Urinary bladder (tissue), 4 donors: ENCODE data around the gene SLC25A27. TPM values are rescaled to one million over a fixed set of nuclear protein-coding genes. Genes with fewer than 3 reads are reported as not detected.

Experiments
- DNase-seq: peaks from one replicate; pipeline ENCODE4 v3.0.0-alpha.2; 2015; ENCODE audit errors: extremely low spot score
- H3K27ac ChIP-seq: one replicate; pipeline ENCODE4 v1.5.1; 2013; ENCODE audit warnings: low read depth, mild to moderate bottlenecking, moderate library complexity
- H3K36me3 ChIP-seq: one replicate; pipeline ENCODE4 v1.6.1; 2013; ENCODE audit warnings: mild to moderate bottlenecking, moderate library complexity; ENCODE audit not compliant: insufficient read depth
- H3K4me1 ChIP-seq: one replicate; pipeline ENCODE4 v1.6.1; 2013; ENCODE audit warnings: mild to moderate bottlenecking, moderate library complexity; ENCODE audit not compliant: insufficient read depth
- H3K4me3 ChIP-seq: one replicate; pipeline ENCODE4 v1.5.1; 2013; ENCODE audit warnings: low read depth, low read length
- WGBS: extraction: QIAGEN DNeasy Blood & Tissue Kit; methylation state at CpG from one replicate; pipeline ENCODE4 v1.1.7; 2013; 5-methylcytosine and 5-hydroxymethylcytosine counted together
- polyA plus RNA-seq: library from polyadenylated mRNA; stranded (reverse); fragments of 200-250 nt; gene quantifications from one replicate; pipeline ENCODE4 v1.2.3, GENCODE V29; 2013
- total RNA-seq: library from RNA; depleted of rRNA; stranded (reverse); fragments of >200 nt; gene quantifications from one replicate; pipeline ENCODE4 v1.2.3, GENCODE V29; 2014
- donor health status: healthy with polysubstance abuse.
- donor health status: healthy.

The SLC25A27 gene
- total and polyA plus RNA-seq, 2 donors: 15.0 to 41.5 TPM

- H3K27ac ChIP-seq: no peak overlapping the region
- no peak overlapping the region for H3K4me3 ChIP-seq
- WGBS: 93% methylated on average over 2 of the region's 2 CpGs
- no peak for DNase-seq
- no peaks in the 10 kb centered on the region for H3K4me1 ChIP-seq
- H3K36me3 ChIP-seq: no peaks in the 10 kb centered on the region
Measured at GRCh38 chr6:46667377-46667776, 14.6 kb downstream of the SLC25A27 start.

GRCh38 chr6:46674410-46674809 is 21.6 kb downstream of the SLC25A27 start:
- H3K4me3 ChIP-seq: no peak overlapping the region
- DNase-seq: no peak
- 91% methylated on average over 1 of the region's 1 CpG for WGBS
- H3K36me3 ChIP-seq: no peaks in the 10 kb centered on the region
- no peak overlapping the region for H3K27ac ChIP-seq
- no peaks in the 10 kb centered on the region for H3K4me1 ChIP-seq

DNA sequence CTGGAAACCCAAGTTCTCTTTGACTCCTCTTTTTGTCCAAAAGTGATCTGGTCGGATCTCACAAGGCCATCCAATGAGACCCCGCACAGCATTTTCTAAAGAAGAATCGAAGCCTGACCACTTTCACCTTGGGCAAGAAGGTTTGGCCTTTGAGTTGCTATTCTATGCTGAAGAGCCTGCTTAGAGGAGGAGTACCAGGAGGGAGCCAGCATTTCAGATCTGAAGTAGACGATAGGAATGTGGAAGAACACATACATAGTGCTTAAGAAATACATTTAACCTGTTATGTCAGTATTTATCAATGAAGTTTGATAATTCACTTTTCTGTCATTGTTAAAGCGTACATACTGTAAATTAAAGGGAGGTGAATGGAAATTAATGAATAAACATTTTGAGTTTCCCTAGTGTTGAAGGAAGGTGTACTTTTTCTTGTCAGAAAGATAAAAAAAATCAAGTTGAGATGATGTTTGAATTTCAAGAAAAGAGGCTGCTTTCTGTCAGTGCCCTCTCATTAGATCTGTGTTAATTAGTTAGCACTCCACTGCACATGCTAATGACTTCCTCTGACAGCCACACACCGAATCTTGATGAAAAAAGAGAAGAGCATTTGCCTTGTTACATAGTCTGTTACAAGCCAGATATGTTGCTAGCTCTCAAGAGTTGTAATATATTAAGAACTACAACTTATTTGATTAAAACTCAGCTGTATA is 24.0 kb downstream of the SLC25A27 start:
- 89% methylated on average over 6 of the region's 6 CpGs for WGBS
- DNase-seq: no peak
- Histone ChIP-seq H3K4me3 (no peak overlapping the region), H3K36me3 (no peaks in the 10 kb centered on the region), H3K4me1 (no peaks in the 10 kb centered on the region), H3K27ac (no peak overlapping the region)

DNA sequence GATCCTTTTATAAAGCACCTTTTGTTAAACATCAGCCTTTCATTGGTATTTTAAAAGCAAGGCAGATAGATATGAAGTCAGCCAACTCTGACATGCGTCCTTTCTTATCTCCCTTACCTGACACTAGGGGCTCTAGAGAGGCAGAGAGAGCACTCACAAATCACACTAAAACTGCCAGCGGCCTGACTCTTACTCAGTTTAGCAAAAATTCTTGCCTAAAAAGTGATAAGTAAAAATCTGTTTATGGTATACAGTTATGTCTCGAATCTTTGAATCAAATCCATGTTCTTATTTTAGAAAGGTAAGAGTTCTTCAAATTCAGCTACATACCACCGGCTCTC is 24.5 kb downstream of the SLC25A27 start:
- H3K4me1 ChIP-seq: no peaks in the 10 kb centered on the region
- H3K4me3 ChIP-seq: no peak overlapping the region
- no peaks in the 10 kb centered on the region for H3K36me3 ChIP-seq
- 72% methylated on average over 4 of the region's 4 CpGs for WGBS
- DNase-seq: no peak
- H3K27ac ChIP-seq: no peak overlapping the region

DNA sequence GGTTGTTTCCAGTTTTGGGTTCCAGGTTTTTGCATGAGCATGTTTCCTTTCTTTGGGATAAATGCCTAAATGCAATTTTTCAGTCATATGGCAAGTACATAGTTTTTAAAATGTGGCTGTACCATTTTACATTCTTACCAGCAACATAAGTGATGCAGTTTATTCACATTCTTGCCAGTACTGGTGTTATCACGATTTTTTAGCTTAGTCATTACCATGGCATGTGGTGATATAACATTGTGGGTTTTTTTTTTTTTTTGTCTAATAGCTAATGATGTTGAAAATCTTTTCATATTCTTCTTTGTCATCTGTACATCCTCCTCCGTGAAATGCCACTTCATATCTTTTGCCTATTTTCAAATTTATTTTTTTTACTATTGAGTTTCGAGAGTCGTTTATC is 32.0 kb downstream of the SLC25A27 start:
- Histone ChIP-seq H3K4me1 (no peaks in the 10 kb centered on the region), H3K36me3 (no peaks in the 10 kb centered on the region), H3K4me3 (no peak overlapping the region), H3K27ac (no peak overlapping the region)
- 77% methylated on average over 4 of the region's 4 CpGs for WGBS
- DNase-seq: no peak

DNA sequence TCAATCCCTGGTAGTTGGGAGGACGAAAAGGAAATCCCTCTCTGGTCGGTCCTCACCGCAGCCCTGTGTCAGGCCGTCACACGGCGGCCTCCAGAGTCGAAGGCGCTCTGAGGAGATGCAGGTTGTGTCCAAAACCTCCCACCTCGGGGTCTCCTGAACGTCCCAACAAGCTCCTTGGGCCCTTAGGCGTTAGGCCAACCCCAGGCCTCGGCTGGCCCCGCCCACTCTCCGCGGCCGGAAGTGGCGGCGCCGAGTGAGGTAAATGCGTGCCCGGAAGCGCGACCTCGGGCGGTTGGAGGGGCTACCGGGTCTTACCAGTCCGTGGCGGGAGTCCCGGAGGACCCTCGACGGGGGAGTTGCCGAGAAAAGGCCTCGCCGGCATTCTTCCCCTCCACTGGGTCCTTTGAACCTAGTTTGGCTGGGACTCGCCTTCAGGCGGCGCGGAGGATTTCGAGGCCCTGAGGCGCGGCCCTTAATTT is 34.9 kb downstream of the SLC25A27 start, which contains the start of gene TDRD6:
TSS of gene TDRD6 (plus strand) at position 267 of the 479 bp plus-strand sequence. CDS start 244 bp downstream, outside the sequence.
- Histone ChIP-seq H3K27ac (no peak within 1 kb of the TSS), H3K4me3 (no peak within 1 kb of the TSS), H3K36me3 (no peaks in the 10 kb centered on the region), H3K4me1 (no peaks in the 10 kb centered on the region)
- WGBS: 92% methylated on average over 41 of the region's 41 CpGs
- DNase-seq: no peak

GRCh38 chr6:46688117-46688965 is 35.6 kb downstream of the SLC25A27 start:
- no peak overlapping the region for H3K27ac ChIP-seq
- H3K36me3 ChIP-seq: no peaks in the 10 kb centered on the region
- H3K4me3 ChIP-seq: no peak overlapping the region
- no peaks in the 10 kb centered on the region for H3K4me1 ChIP-seq
- 96% methylated on average over 85 of the region's 85 CpGs for WGBS
- DNase-seq: no peak

GRCh38 chr6:46688966-46689335 is 36.2 kb downstream of the SLC25A27 start:
- no peak overlapping the region for H3K4me3 ChIP-seq
- no peaks in the 10 kb centered on the region for H3K4me1 ChIP-seq
- H3K27ac ChIP-seq: no peak overlapping the region
- DNase-seq: no peak
- no peaks in the 10 kb centered on the region for H3K36me3 ChIP-seq
- WGBS: 97% methylated on average over 13 of the region's 13 CpGs

DNA sequence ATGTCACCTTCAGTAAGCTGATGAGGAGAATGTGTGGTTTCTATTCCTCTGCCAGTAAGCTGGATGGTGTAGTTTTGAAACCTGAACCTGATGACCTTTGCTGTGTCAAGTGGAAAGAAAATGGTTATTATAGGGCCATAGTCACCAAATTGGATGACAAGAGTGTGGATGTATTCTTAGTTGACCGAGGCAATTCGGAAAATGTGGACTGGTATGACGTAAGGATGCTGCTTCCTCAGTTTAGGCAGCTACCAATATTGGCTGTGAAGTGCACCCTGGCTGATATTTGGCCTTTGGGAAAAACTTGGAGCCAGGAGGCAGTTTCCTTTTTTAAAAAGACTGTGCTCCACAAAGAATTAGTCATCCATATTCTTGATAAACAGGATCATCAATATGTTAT is 36.9 kb downstream of the SLC25A27 start:
- Histone ChIP-seq H3K27ac (no peak overlapping the region), H3K4me1 (no peaks in the 10 kb centered on the region), H3K36me3 (no peaks in the 10 kb centered on the region), H3K4me3 (no peak overlapping the region)
- no peak for DNase-seq
- WGBS: 89% methylated on average over 3 of the region's 3 CpGs

GRCh38 chr6:46690141-46690755 is 37.5 kb downstream of the SLC25A27 start:
- DNase-seq: no peak
- Histone ChIP-seq H3K4me3 (no peak overlapping the region), H3K36me3 (no peaks in the 10 kb centered on the region), H3K4me1 (no peaks in the 10 kb centered on the region), H3K27ac (no peak overlapping the region)
- WGBS: 73% methylated on average over 2 of the region's 2 CpGs

- no peak for DNase-seq
- H3K4me1 ChIP-seq: no peaks in the 10 kb centered on the region
- 57% methylated on average over 1 of the region's 1 CpG for WGBS
- no peak overlapping the region for H3K27ac ChIP-seq
- H3K4me3 ChIP-seq: no peak overlapping the region
- no peaks in the 10 kb centered on the region for H3K36me3 ChIP-seq
Measured at GRCh38 chr6:46690911-46691451, 38.2 kb downstream of the SLC25A27 start.

DNA sequence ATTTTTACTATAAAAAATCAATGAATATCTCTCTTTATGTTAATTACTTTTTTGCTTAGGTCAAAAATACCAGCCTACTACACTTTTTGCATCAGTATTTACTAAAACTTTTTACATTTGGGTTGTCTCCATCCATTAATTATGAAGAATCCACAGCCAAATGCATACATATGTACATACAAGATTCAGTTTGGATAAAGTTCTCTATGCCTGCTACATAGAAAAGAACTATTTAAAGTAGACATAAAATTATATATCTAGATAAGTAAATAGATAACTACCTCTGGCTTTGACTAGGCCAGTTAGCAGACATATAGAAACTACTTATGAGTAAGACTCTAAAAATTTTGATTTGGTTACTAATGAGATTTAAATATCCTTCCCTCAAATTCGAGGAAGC is 47.2 kb downstream of the SLC25A27 start:
- Histone ChIP-seq H3K36me3 (no peaks in the 10 kb centered on the region), H3K27ac (no peak overlapping the region), H3K4me1 (no peaks in the 10 kb centered on the region), H3K4me3 (no peak overlapping the region)
- no peak for DNase-seq
- 77% methylated on average over 1 of the region's 1 CpG for WGBS

DNA sequence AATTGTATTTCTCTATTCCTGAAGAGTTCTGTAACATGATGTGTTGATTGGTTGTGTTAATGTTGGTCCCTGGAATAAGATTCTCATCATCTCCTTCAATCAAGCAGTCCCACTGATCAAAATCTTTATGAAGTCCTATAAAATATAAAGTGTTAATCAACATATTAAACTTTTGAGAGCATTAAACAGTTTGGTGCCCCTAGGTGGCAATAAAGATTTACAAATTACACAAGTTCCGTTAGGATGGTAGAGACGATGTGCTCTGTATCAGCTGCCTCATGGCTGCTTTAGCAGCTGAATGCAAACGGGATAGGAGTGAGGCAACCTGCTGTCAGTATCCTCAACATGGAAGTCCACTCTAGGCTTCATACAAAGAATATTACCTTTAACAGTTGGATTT is 51.8 kb downstream of the SLC25A27 start:
- Histone ChIP-seq H3K27ac (no peak overlapping the region), H3K36me3 (no peaks in the 10 kb centered on the region), H3K4me1 (no peaks in the 10 kb centered on the region), H3K4me3 (no peak overlapping the region)
- DNase-seq: peak; percentile 3
- WGBS: 7% methylated on average over 3 of the region's 3 CpGs
